Transverse colon (tissue), 4 donors: ENCODE data around the gene GPR78.

Experiments used
- CTCF ChIP-seq, 5 experiments: fragments of 200-600 bp in 3 of 5; fragments of 450-650 bp in 2 of 5; sonication (generic) in 3 of 5; IDR thresholded peaks; 1 replicate in 2 of 5; 2 replicates in 3 of 5; pipeline ENCODE4 v1.5.1; 2016 to 2017; ENCODE audit warnings: antibody characterized with exemption in 5 of 5, inconsistent platforms in 3 of 5, mild to moderate bottlenecking in 2 of 5, moderate library complexity in 1 of 5
- EP300 ChIP-seq: sonication (generic); formaldehyde crosslinking; IDR thresholded peaks from one replicate; pipeline ENCODE4 v1.6.1; 2017; ENCODE audit warnings: antibody characterized with exemption, low read depth
- POLR2A ChIP-seq: fragments of 450-650 bp; IDR thresholded peaks from one replicate; pipeline ENCODE4 v1.6.1; 2016; ENCODE audit warnings: antibody characterized with exemption, mild to moderate bottlenecking, moderate library complexity
- POLR2AphosphoS5 ChIP-seq, 3 donors: sonication (generic); formaldehyde crosslinking; IDR thresholded peaks; one replicate each; pipeline ENCODE4 v1.6.1; 2016; ENCODE audit warnings: antibody characterized with exemption in 3 of 3

GRCh38 chr4:8533274-8533865, 46.8 kb upstream of the GPR78 start:
- TF ChIP-seq POLR2AphosphoS5 (IDR thresholded peaks at IDR 0.05) (no peak), CTCF (IDR thresholded peaks at IDR 0.05) (no peak), POLR2A (no peak), EP300 (no peak)
